HEK293 (cell line): ENCODE results near the gene SYT5.

Experiments used
- GFI1B ChIP-seq: fragments of 450-650 bp; formaldehyde crosslinking; IDR thresholded peaks from 2 replicates; pipeline ENCODE4 v1.5.1; 2016; ENCODE audit warnings: missing biosample characterization, missing genetic modification characterization
- HIC1 ChIP-seq: fragments of 450-650 bp; formaldehyde crosslinking; IDR thresholded peaks from 2 replicates; pipeline ENCODE4 v1.5.1; 2016; ENCODE audit warnings: missing biosample characterization, missing genetic modification characterization
- HOXC10 ChIP-seq: sonication (generic); formaldehyde crosslinking; IDR thresholded peaks from 2 replicates; pipeline ENCODE4 v1.8.1; 2023; ENCODE audit warnings: mild to moderate bottlenecking, missing genetic modification reagents
- HOXD13 ChIP-seq: sonication (generic); formaldehyde crosslinking; IDR thresholded peaks from 2 replicates; pipeline ENCODE4 v1.8.0; 2022; ENCODE audit warnings: missing genetic modification reagents, borderline replicate concordance
- IKZF3 ChIP-seq: fragments of 450-650 bp; IDR thresholded peaks from 2 replicates; pipeline ENCODE4 v1.5.0; 2018; ENCODE audit warnings: missing biosample characterization, mild to moderate bottlenecking, missing genetic modification characterization, moderate library complexity
- INSM2 ChIP-seq: fragments of 450-650 bp; formaldehyde crosslinking; IDR thresholded peaks from 2 replicates; pipeline ENCODE4 v1.5.1; 2016; ENCODE audit warnings: missing biosample characterization, missing genetic modification characterization
- KLF1 ChIP-seq: fragments of 450-650 bp; formaldehyde crosslinking; IDR thresholded peaks from 2 replicates; pipeline ENCODE4 v1.5.1; 2016; ENCODE audit warnings: missing biosample characterization, missing genetic modification characterization
- KLF16 ChIP-seq: fragments of 450-650 bp; formaldehyde crosslinking; IDR thresholded peaks from 2 replicates; pipeline ENCODE4 v1.5.1; 2017; ENCODE audit warnings: missing biosample characterization, missing genetic modification characterization
- SCRT1 ChIP-seq: fragments of 450-650 bp; formaldehyde crosslinking; IDR thresholded peaks from 2 replicates; pipeline ENCODE4 v1.5.1; 2016; ENCODE audit warnings: missing biosample characterization, missing genetic modification characterization, borderline replicate concordance
- SP3 ChIP-seq: fragments of 450-650 bp; formaldehyde crosslinking; IDR thresholded peaks from 2 replicates; pipeline ENCODE4 v1.5.1; 2016; ENCODE audit warnings: missing biosample characterization, missing genetic modification characterization
- YY2 ChIP-seq: fragments of 450-650 bp; formaldehyde crosslinking; IDR thresholded peaks from 2 replicates; pipeline ENCODE4 v1.5.1; 2016; ENCODE audit warnings: missing biosample characterization, missing genetic modification characterization
- ZBTB11 ChIP-seq: fragments of 450-650 bp; formaldehyde crosslinking; conservative IDR thresholded peaks from 2 replicates; pipeline ENCODE4 v1.5.1; 2016; ENCODE audit warnings: low read depth, missing biosample characterization, missing genetic modification characterization
- ZNF132 ChIP-seq: fragments of 450-650 bp; formaldehyde crosslinking; IDR thresholded peaks from 2 replicates; pipeline ENCODE4 v1.5.1; 2017; ENCODE audit warnings: missing biosample characterization, missing genetic modification characterization, borderline replicate concordance
- ZNF148 ChIP-seq: fragments of 450-650 bp; formaldehyde crosslinking; IDR thresholded peaks from 2 replicates; pipeline ENCODE4 v1.5.0; 2017; ENCODE audit warnings: missing biosample characterization, missing genetic modification characterization, borderline replicate concordance
- ZNF239 ChIP-seq: fragments of 450-650 bp; formaldehyde crosslinking; IDR thresholded peaks from 2 replicates; pipeline ENCODE4 v1.5.1; 2016; ENCODE audit warnings: missing biosample characterization, missing genetic modification characterization
- ZNF26 ChIP-seq: fragments of 450-650 bp; formaldehyde crosslinking; IDR thresholded peaks from 2 replicates; pipeline ENCODE4 v1.5.1; 2016; ENCODE audit warnings: missing biosample characterization, missing genetic modification characterization
- ZNF292 ChIP-seq: fragments of 450-650 bp; formaldehyde crosslinking; IDR thresholded peaks from 2 replicates; pipeline ENCODE4 v1.5.1; 2016; ENCODE audit warnings: low read depth, missing biosample characterization, missing genetic modification characterization, borderline replicate concordance
- ZNF48 ChIP-seq: fragments of 450-650 bp; formaldehyde crosslinking; IDR thresholded peaks from 2 replicates; pipeline ENCODE4 v1.5.1; 2016; ENCODE audit warnings: missing biosample characterization, missing genetic modification characterization
- ZNF501 ChIP-seq: fragments of 450-650 bp; formaldehyde crosslinking; IDR thresholded peaks from 2 replicates; pipeline ENCODE4 v1.5.1; 2016; ENCODE audit warnings: missing biosample characterization, missing genetic modification characterization
- ZNF521 ChIP-seq: fragments of 450-650 bp; formaldehyde crosslinking; IDR thresholded peaks from 2 replicates; pipeline ENCODE4 v1.5.1; 2017; ENCODE audit warnings: missing biosample characterization, mild to moderate bottlenecking, missing genetic modification characterization
- ZNF529 ChIP-seq: fragments of 450-650 bp; formaldehyde crosslinking; IDR thresholded peaks from 2 replicates; pipeline ENCODE4 v1.5.1; 2017; ENCODE audit warnings: missing genetic modification characterization, missing biosample characterization; ENCODE audit not compliant: insufficient replicate concordance
- ZNF530 ChIP-seq: fragments of 450-650 bp; formaldehyde crosslinking; IDR thresholded peaks from 2 replicates; pipeline ENCODE4 v1.5.1; 2016; ENCODE audit warnings: low read depth, missing biosample characterization, missing genetic modification characterization
- ZNF544 ChIP-seq: fragments of 450-650 bp; formaldehyde crosslinking; IDR thresholded peaks from 2 replicates; pipeline ENCODE4 v1.5.0; 2017; ENCODE audit warnings: missing biosample characterization, missing genetic modification characterization
- ZNF558 ChIP-seq: fragments of 450-650 bp; formaldehyde crosslinking; IDR thresholded peaks from 2 replicates; pipeline ENCODE4 v1.5.1; 2016; ENCODE audit warnings: missing biosample characterization, missing genetic modification characterization
- ZNF623 ChIP-seq: fragments of 450-650 bp; formaldehyde crosslinking; IDR thresholded peaks from 2 replicates; pipeline ENCODE4 v1.5.1; 2016; ENCODE audit warnings: missing biosample characterization, missing genetic modification characterization
- ZNF785 ChIP-seq: fragments of 450-650 bp; formaldehyde crosslinking; IDR thresholded peaks from 2 replicates; pipeline ENCODE4 v1.5.1; 2016; ENCODE audit warnings: missing biosample characterization, missing genetic modification characterization
- ZNF791 ChIP-seq: fragments of 450-650 bp; formaldehyde crosslinking; IDR thresholded peaks from 2 replicates; pipeline ENCODE4 v1.5.1; 2016; ENCODE audit warnings: missing biosample characterization, missing genetic modification characterization

The SYT5 gene

GRCh38 chr19:55158848-55159749, 21.0 kb downstream of the SYT5 start (continued):
- peak; percentile 74; the same call in 1 of the 2 replicates for TF ChIP-seq ZNF558 (tag by site-specific recombination)
- no peak for TF ChIP-seq ZNF239
- no peak for TF ChIP-seq ZNF26
- TF ChIP-seq GFI1B (tag by site-specific recombination), result no peak
- TF ChIP-seq HOXD13 (CRISPR knock-in tag), result no peak
- TF ChIP-seq KLF16 (tag by site-specific recombination), result no peak
- no peak for TF ChIP-seq ZNF501 (tag by site-specific recombination)
- TF ChIP-seq HOXC10 (CRISPR knock-in tag), result no peak
- TF ChIP-seq ZBTB11 (tag by site-specific recombination), result no peak
- peak; percentile 90 for TF ChIP-seq KLF1 (tag by site-specific recombination)
- TF ChIP-seq ZNF785, result no peak
- no peak for TF ChIP-seq ZNF529 (tag by site-specific recombination)
- TF ChIP-seq SCRT1 (tag by site-specific recombination), result no peak
- TF ChIP-seq ZNF48 (tag by site-specific recombination), result no peak
- no peak for TF ChIP-seq ZNF530
- TF ChIP-seq HIC1, result peak; percentile 89
- no peak for TF ChIP-seq YY2 (tag by site-specific recombination)
- peak; percentile 73 for TF ChIP-seq SP3 (tag by site-specific recombination)
- no peak for TF ChIP-seq ZNF132
- no peak for TF ChIP-seq ZNF148 (tag by site-specific recombination)
- no peak for TF ChIP-seq ZNF544 (tag by site-specific recombination)
- no peak for TF ChIP-seq IKZF3 (tag by site-specific recombination)
- no peak for TF ChIP-seq ZNF791 (tag by site-specific recombination)
- no peak for TF ChIP-seq ZNF521 (tag by site-specific recombination)
- no peak for TF ChIP-seq INSM2 (tag by site-specific recombination)
- TF ChIP-seq ZNF623 (tag by site-specific recombination), result no peak
- TF ChIP-seq ZNF292 (tag by site-specific recombination), result no peak
